A673 (cell line): ENCODE results near the gene DDI1. TPM values are rescaled to one million over a fixed set of nuclear protein-coding genes. Genes with fewer than 3 reads are reported as not detected.

Source experiments
- BruUV-seq: library from RNA; stranded (reverse); fragments of 400-500 nt; replicated peaks from 2 replicates; lab custom pipeline; 2021; lab: Mats Ljungman, UMichigan
- CTCF ChIA-PET: fragments of 300-600 bp; sonication (Branson Sonifier 250); formaldehyde crosslinking; loops from one replicate; lab custom pipeline; 2022; ENCODE audit warnings: antibody characterized with exemption; lab: Charles Lee
- POLR2A ChIA-PET: fragments of 300-600 bp; sonication (Branson Sonifier 250); formaldehyde crosslinking; loops from one replicate; lab custom pipeline; 2022; ENCODE audit warnings: antibody characterized with exemption; ENCODE audit not compliant: low non-redundant PET; lab: Charles Lee
- DNase-seq: peaks from one replicate; pipeline ENCODE4 v3.0.0-alpha.2; 2015; ENCODE audit warnings: low spot score
- H3K27ac ChIP-seq: fragments of 200-600 bp; sonication (generic); 2 replicates; pipeline ENCODE4 v1.5.1; 2016; ENCODE audit warnings: mixed run types, low read depth, mild to moderate bottlenecking, mixed read lengths, antibody characterized with exemption, low read length; ENCODE audit not compliant: poor library complexity, severe bottlenecking
- H3K27me3 ChIP-seq: fragments of 200-600 bp; sonication (generic); replicated peaks from 2 replicates; pipeline ENCODE4 v1.6.1; 2017; ENCODE audit warnings: mixed run types, low read depth, mild to moderate bottlenecking, mixed read lengths, antibody characterized with exemption, low read length; ENCODE audit not compliant: insufficient read depth, poor library complexity
- H3K36me3 ChIP-seq: fragments of 200-600 bp; sonication (generic); 2 replicates; pipeline ENCODE4 v1.6.1; 2016; ENCODE audit warnings: mixed run types, mild to moderate bottlenecking, mixed read lengths, antibody characterized with exemption, low read length; ENCODE audit not compliant: insufficient read depth, poor library complexity, severe bottlenecking
- H3K4me1 ChIP-seq: fragments of 200-600 bp; sonication (generic); 2 replicates; pipeline ENCODE4 v1.6.1; 2017; ENCODE audit warnings: mixed run types, mild to moderate bottlenecking, mixed read lengths, antibody characterized with exemption, low read length; ENCODE audit not compliant: insufficient read depth, poor library complexity, severe bottlenecking
- H3K4me3 ChIP-seq: fragments of 200-600 bp; sonication (generic); 2 replicates; pipeline ENCODE4 v1.5.1; 2016; ENCODE audit warnings: low read depth, mixed run types, mild to moderate bottlenecking, mixed read lengths, low read length; ENCODE audit not compliant: poor library complexity, severe bottlenecking
- H3K9me3 ChIP-seq: fragments of 200-600 bp; sonication (generic); 2 replicates; pipeline ENCODE4 v1.6.1; 2016; ENCODE audit warnings: mixed run types, low read depth, mild to moderate bottlenecking, mixed read lengths, antibody characterized with exemption, low read length; ENCODE audit not compliant: poor library complexity, severe bottlenecking
- EZH2 ChIP-seq: fragments of 200-600 bp; sonication (generic); IDR thresholded peaks from 2 replicates; pipeline ENCODE4 v1.6.1; 2017; ENCODE audit warnings: borderline replicate concordance, low read depth, mild to moderate bottlenecking, mixed read lengths, antibody characterized with exemption, low read length; ENCODE audit not compliant: poor library complexity, severe bottlenecking
- intact Hi-C: fragments of 100-400 bp; cut with micrococcal nuclease; formaldehyde crosslinking; loops from one replicate; pipeline ENCODE4 v1.10.0; 2022; ENCODE audit not compliant: unreplicated experiment
- total RNA-seq: library from RNA; stranded (reverse); gene quantifications from 2 replicates; pipeline ENCODE4 v1.2.3, GENCODE V29; 2021
- TF ChIP-seq, protein P1 (sequence below): fragments of 300-800, 200-600 bp; sonication (generic); conservative IDR thresholded peaks from 2 replicates; pipeline ENCODE4 v1.5.1; 2017; ENCODE audit warnings: low read depth, mild to moderate bottlenecking, antibody characterized with exemption, low read length, moderate library complexity, mixed read lengths

DDI1 gene
- total RNA-seq, 1 experiment from 2014 or later, result not detected

- no peak overlapping the region for H3K4me3 ChIP-seq
- H3K27me3 ChIP-seq, result no peaks in the 10 kb centered on the region
- ChIA-PET POLR2A (no interaction called here), CTCF (no interaction called here)
- H3K4me1 ChIP-seq, result no peaks in the 10 kb centered on the region
- intact Hi-C loops, result no loop called here
- H3K9me3 ChIP-seq, result no peaks in the 10 kb centered on the region
- H3K27ac ChIP-seq, result no peak overlapping the region
- no peak for TF ChIP-seq EZH2
- TF ChIP-seq, protein P1, sequence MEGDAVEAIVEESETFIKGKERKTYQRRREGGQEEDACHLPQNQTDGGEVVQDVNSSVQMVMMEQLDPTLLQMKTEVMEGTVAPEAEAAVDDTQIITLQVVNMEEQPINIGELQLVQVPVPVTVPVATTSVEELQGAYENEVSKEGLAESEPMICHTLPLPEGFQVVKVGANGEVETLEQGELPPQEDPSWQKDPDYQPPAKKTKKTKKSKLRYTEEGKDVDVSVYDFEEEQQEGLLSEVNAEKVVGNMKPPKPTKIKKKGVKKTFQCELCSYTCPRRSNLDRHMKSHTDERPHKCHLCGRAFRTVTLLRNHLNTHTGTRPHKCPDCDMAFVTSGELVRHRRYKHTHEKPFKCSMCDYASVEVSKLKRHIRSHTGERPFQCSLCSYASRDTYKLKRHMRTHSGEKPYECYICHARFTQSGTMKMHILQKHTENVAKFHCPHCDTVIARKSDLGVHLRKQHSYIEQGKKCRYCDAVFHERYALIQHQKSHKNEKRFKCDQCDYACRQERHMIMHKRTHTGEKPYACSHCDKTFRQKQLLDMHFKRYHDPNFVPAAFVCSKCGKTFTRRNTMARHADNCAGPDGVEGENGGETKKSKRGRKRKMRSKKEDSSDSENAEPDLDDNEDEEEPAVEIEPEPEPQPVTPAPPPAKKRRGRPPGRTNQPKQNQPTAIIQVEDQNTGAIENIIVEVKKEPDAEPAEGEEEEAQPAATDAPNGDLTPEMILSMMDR, result no peak
- DNase-seq, result no peak
- no TSS peak for BruUV-seq
- no peaks in the 10 kb centered on the region for H3K36me3 ChIP-seq
These were observed 23.8 kb downstream of the DDI1 start for GRCh38 chr11:104060004-104060794.

DNA sequence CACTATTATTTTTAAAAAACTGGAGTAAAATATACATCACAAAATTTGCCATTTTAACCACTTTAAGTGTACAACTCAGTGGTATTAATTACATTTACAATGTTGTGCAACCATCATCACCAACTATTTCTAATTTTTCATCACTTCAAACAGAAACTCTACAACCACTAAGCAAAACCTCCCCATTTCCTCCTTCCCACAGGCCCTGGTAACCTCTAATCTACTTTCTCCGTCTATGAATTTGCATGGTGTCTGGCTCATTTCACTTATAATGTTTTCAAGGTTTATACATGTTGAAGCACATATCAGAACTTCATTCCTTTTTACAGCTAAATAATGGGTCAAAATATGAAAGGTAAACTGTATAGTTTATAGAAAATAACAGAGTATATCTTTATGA lies 24.4 kb downstream of the DDI1 start:
- Histone ChIP-seq H3K36me3 (no peaks in the 10 kb centered on the region), H3K4me1 (no peaks in the 10 kb centered on the region), H3K9me3 (no peaks in the 10 kb centered on the region), H3K27ac (no peak overlapping the region), H3K27me3 (no peaks in the 10 kb centered on the region), H3K4me3 (no peak overlapping the region)
- TF ChIP-seq EZH2, result no peak
- TF ChIP-seq, protein P1, result no peak
- no peak for DNase-seq
- CTCF ChIA-PET, result no interaction called here
- no TSS peak for BruUV-seq
- POLR2A ChIA-PET, result no interaction called here
- intact Hi-C loops, result no loop called here

GRCh38 chr11:104061853-104062521 lies 25.5 kb downstream of the DDI1 start:
- ChIA-PET CTCF (no interaction called here), POLR2A (interaction anchor here (0.5 kb wide), 1 partner anchor 691 kb away, joined by 33 read pairs; no protein-coding TSS in a partner anchor)
- Histone ChIP-seq H3K27ac (no peak overlapping the region), H3K4me3 (no peak overlapping the region), H3K27me3 (no peaks in the 10 kb centered on the region), H3K4me1 (no peaks in the 10 kb centered on the region), H3K36me3 (no peaks in the 10 kb centered on the region), H3K9me3 (no peaks in the 10 kb centered on the region)
- DNase-seq, result no peak
- no TSS peak for BruUV-seq
- intact Hi-C loops, result no loop called here
- TF ChIP-seq, protein P1, result no peak
- no peak for TF ChIP-seq EZH2
